ENCODE results near the gene HLA-F. TPM values are rescaled to one million over a fixed set of nuclear protein-coding genes. Genes with fewer than 3 reads are reported as not detected.

Gene HLA-F
- total RNA-seq, 1 experiment from 2014 or later: 137 TPM

DNA sequence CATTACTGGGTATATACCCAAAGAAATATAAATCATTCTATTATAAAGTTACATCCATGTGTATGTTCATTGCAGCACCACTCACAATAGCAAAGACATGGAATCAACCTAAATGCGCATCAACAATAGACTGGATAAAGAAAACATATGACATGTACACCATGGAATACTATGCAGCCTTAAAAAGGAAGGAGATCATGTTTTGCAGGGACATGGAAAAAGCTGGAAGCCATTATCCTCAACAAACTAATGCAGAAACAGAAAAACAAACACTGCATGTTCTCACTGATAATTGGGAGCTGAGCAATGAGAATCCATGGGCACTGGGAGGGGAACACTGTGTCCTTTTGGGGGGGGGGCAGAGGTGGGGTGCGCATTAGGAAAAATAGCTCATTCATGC, 53.5 kb downstream of the HLA-F start:
- Histone ChIP-seq H3K27me3 (replicated peaks) (peaks cover 10% of the 10 kb centered on the region; the same call in 1 of the 2 replicates), H3K4me3 (no peak overlapping the region), H3K36me3 (no peaks in the 10 kb centered on the region), H3K4me1 (replicated peaks) (no peaks in the 10 kb centered on the region), H3K27ac (no peak overlapping the region), H3K9me3 (replicated peaks) (no peaks in the 10 kb centered on the region)
- no peak for DNase-seq (ENCODE audit: low read depth in 1 of 2, low spot score in 2 of 2)

Other genes with a start within 250 kb of the HLA-F start
- not detected in 2 replicates for gene MAS1L, start 235.5 kb upstream of the HLA-F start, total RNA-seq (2014; rRNA removed; shearing (Covaris generic))
- 9.9 and 10.2 TPM in 2 replicates for gene UBD, start 163.7 kb upstream of the HLA-F start, total RNA-seq (2014; rRNA removed; shearing (Covaris generic))
- gene OR2H2, start 138.3 kb upstream of the HLA-F start, total RNA-seq (2014; rRNA removed; shearing (Covaris generic)): not detected in 2 replicates
- gene GABBR1, start 90.3 kb upstream of the HLA-F start, total RNA-seq (2014; rRNA removed; shearing (Covaris generic)): 2.8 and 3.5 TPM in 2 replicates
- gene MOG, start 66.3 kb upstream of the HLA-F start, total RNA-seq (2014; rRNA removed; shearing (Covaris generic)): not detected in 2 replicates
- not detected in 2 replicates for gene ZFP57, start 42.3 kb upstream of the HLA-F start, total RNA-seq (2014; rRNA removed; shearing (Covaris generic))
- not detected in 2 replicates for gene HLA-G, start 104.4 kb downstream of the HLA-F start, total RNA-seq (2014; rRNA removed; shearing (Covaris generic))
- gene HLA-A, start 219.1 kb downstream of the HLA-F start, total RNA-seq (2014; rRNA removed; shearing (Covaris generic)): 1,534 and 1,583 TPM in 2 replicates